CD4-positive, alpha-beta T cell treated with Interleukin-12 subunit alpha and Interleukin-12 subunit beta, for 1 hour (primary cell): ENCODE measurements around the gene ALCAM.
"Not testable (repeated sequence)": the region's sequence is repeated elsewhere in the genome, so short reads cannot be mapped to it uniquely, and the experiment has no call there.

Source experiments
- DNase-seq: peaks from one replicate; pipeline ENCODE4 v3.0.0-alpha.2; 2020

Gene ALCAM

GRCh38 chr3:105392598-105392997 is 25.9 kb downstream of the ALCAM start:
- not testable (repeated sequence) for DNase-seq

GRCh38 chr3:105394177-105394576 is 27.5 kb downstream of the ALCAM start:
- DNase-seq = no peak

GRCh38 chr3:105397974-105398373 is 31.3 kb downstream of the ALCAM start:
- no peak for DNase-seq

GRCh38 chr3:105398437-105398836 is 31.7 kb downstream of the ALCAM start:
- DNase-seq = no peak

- no peak for DNase-seq
Measured at GRCh38 chr3:105399062-105399461, 32.4 kb downstream of the ALCAM start.

GRCh38 chr3:105399611-105400010 is 32.9 kb downstream of the ALCAM start:
- DNase-seq = no peak

- no peak for DNase-seq
Measured at GRCh38 chr3:105401254-105401653, 34.5 kb downstream of the ALCAM start.

GRCh38 chr3:105401691-105402149 is 35.0 kb downstream of the ALCAM start:
- DNase-seq = no peak

GRCh38 chr3:105402287-105402801 is 35.6 kb downstream of the ALCAM start:
- DNase-seq = no peak

- DNase-seq = not testable (repeated sequence)
Measured at GRCh38 chr3:105403034-105403433, 36.3 kb downstream of the ALCAM start.

- no peak for DNase-seq
Measured at GRCh38 chr3:105406268-105406667, 39.6 kb downstream of the ALCAM start.

- no peak for DNase-seq
Measured at GRCh38 chr3:105409364-105409763, 42.7 kb downstream of the ALCAM start.

- DNase-seq = no peak
Measured at GRCh38 chr3:105413343-105413887, 46.7 kb downstream of the ALCAM start.

- DNase-seq = no peak
Measured at GRCh38 chr3:105414841-105415240, 48.1 kb downstream of the ALCAM start.

- no peak for DNase-seq
Measured at GRCh38 chr3:105415951-105416350, 49.2 kb downstream of the ALCAM start.

- no peak for DNase-seq
Measured at GRCh38 chr3:105417525-105418289, 51.0 kb downstream of the ALCAM start.

- DNase-seq = no peak
Measured at GRCh38 chr3:105422645-105423044, 55.9 kb downstream of the ALCAM start.

GRCh38 chr3:105423397-105423796 is 56.7 kb downstream of the ALCAM start:
- no peak for DNase-seq

GRCh38 chr3:105424412-105425152 is 57.9 kb downstream of the ALCAM start:
- no peak for DNase-seq

- no peak for DNase-seq
Measured at GRCh38 chr3:105425153-105425502, 58.4 kb downstream of the ALCAM start.

- no peak for DNase-seq
Measured at GRCh38 chr3:105427332-105427731, 60.6 kb downstream of the ALCAM start.

GRCh38 chr3:105429034-105429762 is 62.5 kb downstream of the ALCAM start:
- no peak for DNase-seq

GRCh38 chr3:105430455-105430854 is 63.7 kb downstream of the ALCAM start:
- no peak for DNase-seq
